GM19099 (cell line): ENCODE data around the gene CLEC19A.

Experiments
- POLR2A ChIP-seq: IDR thresholded peaks from 3 replicates; pipeline ENCODE4 v1.6.1; 2011; ENCODE audit warnings: low read depth; ENCODE audit not compliant: insufficient read length; ENCODE audit errors: extremely low read depth

Gene CLEC19A

GRCh38 chr16:19344224-19344801, 58.8 kb downstream of the CLEC19A start:
- TF ChIP-seq POLR2A: no peak

- no peak for TF ChIP-seq POLR2A
Observed at GRCh38 chr16:19344980-19345379, 59.4 kb downstream of the CLEC19A start.

GRCh38 chr16:19346335-19346922, 60.9 kb downstream of the CLEC19A start:
- no peak for TF ChIP-seq POLR2A

- TF ChIP-seq POLR2A: no peak
Observed at GRCh38 chr16:19348125-19348524, 62.6 kb downstream of the CLEC19A start.

- TF ChIP-seq POLR2A: no peak
Observed at GRCh38 chr16:19348578-19349315, 63.2 kb downstream of the CLEC19A start.

- no peak for TF ChIP-seq POLR2A
Observed at GRCh38 chr16:19354371-19354770, 68.8 kb downstream of the CLEC19A start.

GRCh38 chr16:19356024-19356952, 70.8 kb downstream of the CLEC19A start:
- no peak for TF ChIP-seq POLR2A

- no peak for TF ChIP-seq POLR2A
Observed at GRCh38 chr16:19359556-19359955, 74.0 kb downstream of the CLEC19A start.
